Testis (tissue), 2 donors: ENCODE measurements around the gene HMCN1.

Experiments used
- CTCF ChIP-seq, 3 experiments: fragments of 450-650 bp in 2 of 3; fragments of 200-600 bp in 1 of 3; sonication (generic) in 1 of 3; IDR thresholded peaks; one replicate each; pipeline ENCODE4 v1.5.1; 2016 to 2019; ENCODE audit warnings: antibody characterized with exemption in 3 of 3, mild to moderate bottlenecking in 2 of 3, moderate library complexity in 1 of 3
- POLR2A ChIP-seq: fragments of 450-650 bp; IDR thresholded peaks from one replicate; pipeline ENCODE4 v1.6.1; 2017; ENCODE audit warnings: antibody characterized with exemption, mild to moderate bottlenecking, moderate library complexity

- TF ChIP-seq CTCF (IDR thresholded peaks at IDR 0.05), result no peak
- no peak for TF ChIP-seq POLR2A
These were observed 101.0 kb downstream of the HMCN1 start for GRCh38 chr1:185835191-185835590.
